Panc1 (cell line): ENCODE data around the gene MFSD6. TPM values are rescaled to one million over a fixed set of nuclear protein-coding genes. Genes with fewer than 3 reads are reported as not detected.

Source experiments
- ATAC-seq: fragments of 200-7000 bp; cut with Tn5 transposase; 2 replicates; pipeline ENCODE4 v1.9.1; 2020; ENCODE audit warnings: mild to moderate bottlenecking, moderate library complexity
- BruUV-seq: library from RNA; stranded (reverse); fragments of 400-500 nt; replicated peaks from 2 replicates; lab custom pipeline; 2021; lab: Mats Ljungman, UMichigan
- CTCF ChIA-PET: fragments of 300-600 bp; sonication (Branson Sonifier 250); formaldehyde crosslinking; loops from one replicate; lab custom pipeline; 2022; ENCODE audit warnings: antibody characterized with exemption; lab: Charles Lee
- POLR2A ChIA-PET: fragments of 300-600 bp; sonication (Branson Sonifier 250); formaldehyde crosslinking; loops from one replicate; lab custom pipeline; 2022; ENCODE audit warnings: antibody characterized with exemption; lab: Charles Lee
- DNase-seq: peaks from one replicate; pipeline ENCODE4 v3.0.0-alpha.2; 2010; ENCODE audit warnings: low read depth, low spot score
- H3K27ac ChIP-seq: 2 replicates; pipeline ENCODE4 v1.5.1; 2011; ENCODE audit warnings: mild to moderate bottlenecking, low read length, inconsistent platforms
- H3K27me3 ChIP-seq: fragments of 200-500 bp; sonication (Bioruptor generic); 2 replicates; pipeline ENCODE4 v1.6.0; 2014; ENCODE audit warnings: low read length, inconsistent platforms; ENCODE audit not compliant: control insufficient read depth, insufficient read depth
- H3K36me3 ChIP-seq: fragments of 200-500 bp; sonication (Bioruptor generic); 2 replicates; pipeline ENCODE4 v1.5.1; 2014; ENCODE audit warnings: inconsistent platforms, mild to moderate bottlenecking, low read length, moderate library complexity; ENCODE audit not compliant: control insufficient read depth, insufficient read depth
- H3K4me1 ChIP-seq: 2 replicates; pipeline ENCODE4 v1.5.1; 2011; ENCODE audit warnings: inconsistent platforms, mild to moderate bottlenecking, low read length, moderate library complexity; ENCODE audit not compliant: control insufficient read depth, insufficient read depth
- H3K4me3 ChIP-seq, 2 experiments: 2 replicates each; pipeline ENCODE4 v1.5.1; 2011 to 2012; ENCODE audit warnings: low read depth in 2 of 2, low read length in 2 of 2, mild to moderate bottlenecking in 2 of 2, inconsistent platforms in 1 of 2, moderate library complexity in 1 of 2
- H3K9me3 ChIP-seq: fragments of 200-500 bp; sonication (Bioruptor generic); 2 replicates; pipeline ENCODE4 v1.5.1; 2014; ENCODE audit warnings: low read depth, mild to moderate bottlenecking, inconsistent platforms, low read length, moderate library complexity; ENCODE audit not compliant: control insufficient read depth, insufficient read depth
- POLR2AphosphoS5 ChIP-seq: IDR thresholded peaks from 2 replicates; pipeline ENCODE4 v1.6.1; 2012; ENCODE audit warnings: mild to moderate bottlenecking, low read depth, low read length, moderate library complexity
- REST ChIP-seq, 2 experiments: IDR thresholded peaks; 2 replicates each; pipeline ENCODE4 v1.6.1; 2011 to 2012; ENCODE audit warnings: low read depth in 2 of 2, control low read depth in 1 of 2, low read length in 1 of 2, mild to moderate bottlenecking in 1 of 2, moderate library complexity in 1 of 2; ENCODE audit not compliant: insufficient read depth in 1 of 2
- SIN3A ChIP-seq: IDR thresholded peaks from 2 replicates; pipeline ENCODE4 v1.6.1; 2012; ENCODE audit warnings: low read depth, mild to moderate bottlenecking, low read length, moderate library complexity, borderline replicate concordance; ENCODE audit not compliant: insufficient read depth
- TCF7L2 ChIP-seq: IDR thresholded peaks from 2 replicates; pipeline ENCODE4 v1.6.1; 2011; ENCODE audit warnings: mild to moderate bottlenecking, low read depth, low read length, inconsistent platforms
- in situ Hi-C: cut with HindIII; loops from 2 replicates; pipeline ENCODE4 v1.10.0; 2016; ENCODE audit warnings: low sequenced_read_pairs, low pct_unique_long_range_greater_than_20kb
- intact Hi-C: fragments of 100-400 bp; cut with micrococcal nuclease; formaldehyde crosslinking; loops from one replicate; pipeline ENCODE4 v1.10.0; 2022; ENCODE audit not compliant: unreplicated experiment
- total RNA-seq: library from RNA; stranded (reverse); gene quantifications from one replicate; pipeline ENCODE4 v1.2.1, GENCODE V29; 2021; ENCODE audit not compliant: unreplicated experiment
- TF ChIP-seq, protein P1 (sequence below): fragments of 450-650 bp; IDR thresholded peaks from 2 replicates; pipeline ENCODE4 v1.5.1; 2017; ENCODE audit warnings: mild to moderate bottlenecking

The MFSD6 gene
- total RNA-seq, 1 experiment from 2014 or later, result 10.4 TPM

DNA sequence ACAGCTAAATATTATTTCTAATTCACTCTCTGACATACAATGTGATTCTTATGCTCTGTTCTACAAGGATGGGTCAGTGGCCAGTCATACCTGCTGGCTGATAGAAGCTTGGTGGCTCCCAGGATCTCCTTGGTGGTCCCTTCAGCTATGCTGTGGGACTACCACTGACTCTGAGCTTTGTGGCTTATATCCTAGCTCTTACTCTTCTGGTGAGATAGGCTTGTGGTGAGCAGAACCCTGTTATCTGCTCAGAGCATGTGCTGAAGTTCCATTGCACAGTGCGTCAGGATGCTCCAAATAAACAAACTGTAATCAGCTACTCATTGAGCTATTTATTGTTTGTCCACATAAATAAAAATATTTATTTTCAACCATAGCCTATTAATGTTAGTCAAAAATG lies 51.7 kb downstream of the MFSD6 start:
- no TSS peak for BruUV-seq
- ChIA-PET POLR2A (no interaction called here), CTCF (no interaction called here)
- Histone ChIP-seq H3K9me3 (no peaks in the 10 kb centered on the region), H3K4me1 (no peaks in the 10 kb centered on the region), H3K27ac (no peak overlapping the region), H3K27me3 (no peaks in the 10 kb centered on the region), H3K36me3 (no peaks in the 10 kb centered on the region), H3K4me3 (no peak overlapping the region)
- TF ChIP-seq SIN3A, result no peak
- TF ChIP-seq POLR2AphosphoS5, result no peak
- TF ChIP-seq, protein P1, sequence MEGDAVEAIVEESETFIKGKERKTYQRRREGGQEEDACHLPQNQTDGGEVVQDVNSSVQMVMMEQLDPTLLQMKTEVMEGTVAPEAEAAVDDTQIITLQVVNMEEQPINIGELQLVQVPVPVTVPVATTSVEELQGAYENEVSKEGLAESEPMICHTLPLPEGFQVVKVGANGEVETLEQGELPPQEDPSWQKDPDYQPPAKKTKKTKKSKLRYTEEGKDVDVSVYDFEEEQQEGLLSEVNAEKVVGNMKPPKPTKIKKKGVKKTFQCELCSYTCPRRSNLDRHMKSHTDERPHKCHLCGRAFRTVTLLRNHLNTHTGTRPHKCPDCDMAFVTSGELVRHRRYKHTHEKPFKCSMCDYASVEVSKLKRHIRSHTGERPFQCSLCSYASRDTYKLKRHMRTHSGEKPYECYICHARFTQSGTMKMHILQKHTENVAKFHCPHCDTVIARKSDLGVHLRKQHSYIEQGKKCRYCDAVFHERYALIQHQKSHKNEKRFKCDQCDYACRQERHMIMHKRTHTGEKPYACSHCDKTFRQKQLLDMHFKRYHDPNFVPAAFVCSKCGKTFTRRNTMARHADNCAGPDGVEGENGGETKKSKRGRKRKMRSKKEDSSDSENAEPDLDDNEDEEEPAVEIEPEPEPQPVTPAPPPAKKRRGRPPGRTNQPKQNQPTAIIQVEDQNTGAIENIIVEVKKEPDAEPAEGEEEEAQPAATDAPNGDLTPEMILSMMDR, result no peak
- no peak for TF ChIP-seq REST (IDR thresholded peaks at IDR 0.05; ENCODE audit: insufficient read depth in 1 of 2, low read depth in 2 of 2, low read length in 1 of 2)
- no peak for TF ChIP-seq TCF7L2
- intact Hi-C loops, result no loop called here
- DNase-seq, result no peak
- in situ Hi-C loops, result no loop called here
- ATAC-seq, result no peak

DNA sequence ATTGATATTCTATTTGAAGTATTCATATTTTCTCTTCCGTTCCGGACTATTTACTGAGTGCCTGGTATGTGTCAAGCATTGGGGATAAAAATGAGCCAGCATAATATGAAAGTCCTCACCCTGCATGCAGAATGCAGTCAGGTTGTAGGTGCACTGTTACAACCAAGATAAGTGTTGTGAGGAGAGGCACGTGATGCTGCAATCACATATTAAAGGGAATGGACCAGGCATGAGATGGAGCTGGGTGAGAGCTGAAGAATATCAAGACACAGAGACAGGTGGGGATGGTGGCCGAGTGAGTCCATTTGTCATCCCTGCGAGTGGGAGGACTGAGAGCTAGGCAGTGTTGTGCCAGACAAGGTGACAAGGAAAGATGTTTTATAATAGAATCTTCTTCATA lies 52.3 kb downstream of the MFSD6 start:
- TF ChIP-seq TCF7L2 (no peak), SIN3A (no peak), REST (IDR thresholded peaks at IDR 0.05; ENCODE audit: insufficient read depth in 1 of 2, low read depth in 2 of 2, low read length in 1 of 2) (no peak), POLR2AphosphoS5 (no peak)
- TF ChIP-seq, protein P1, result no peak
- in situ Hi-C loops (no loop called here), intact Hi-C loops (no loop called here)
- DNase-seq (no peak), ATAC-seq (no peak)
- ChIA-PET POLR2A (no interaction called here), CTCF (no interaction called here)
- Histone ChIP-seq H3K27me3 (no peaks in the 10 kb centered on the region), H3K27ac (no peak overlapping the region), H3K36me3 (no peaks in the 10 kb centered on the region), H3K4me1 (no peaks in the 10 kb centered on the region), H3K9me3 (no peaks in the 10 kb centered on the region), H3K4me3 (no peak overlapping the region)
- BruUV-seq, result no TSS peak
